ENCODE measurements around the gene IL1RAPL2. TPM values are rescaled to one million over a fixed set of nuclear protein-coding genes. Genes with fewer than 3 reads are reported as not detected.
A peak's percentile ranks its signal among the peaks of the same experiment; 100 is the strongest.
"Not testable (repeated sequence)": the region's sequence is repeated elsewhere in the genome, so short reads cannot be mapped to it uniquely, and the experiment has no call there.

IL1RAPL2 gene
- total RNA-seq, 1 donor from 2014 or later: not detected

GRCh38 chrX:105229146-105229545 lies 663.1 kb downstream of the IL1RAPL2 start:
- no peak overlapping the region for H3K4me3 ChIP-seq

GRCh38 chrX:105237407-105237806 lies 671.4 kb downstream of the IL1RAPL2 start:
- DNase-seq; H3K27me3 ChIP-seq (ENCODE audit: low read depth); H3K36me3 ChIP-seq; H3K4me3 ChIP-seq; H3K27ac ChIP-seq (replicated peaks); H3K9me3 ChIP-seq (replicated peaks); H3K4me1 ChIP-seq; intact Hi-C loops (cut with micrococcal nuclease): not testable (repeated sequence)

More at GRCh38 chrX:105229146-105229545, 663.1 kb downstream of the IL1RAPL2 start:
- Histone ChIP-seq H3K27ac (replicated peaks) (no peak overlapping the region), H3K36me3 (no peaks in the 10 kb centered on the region), H3K4me1 (no peaks in the 10 kb centered on the region), H3K27me3 (ENCODE audit: low read depth) (no peaks in the 10 kb centered on the region), H3K9me3 (replicated peaks) (no peaks in the 10 kb centered on the region)
- intact Hi-C loops (cut with micrococcal nuclease): no loop called here
- no peak for DNase-seq
- no peak for TF ChIP-seq CTCF (IDR thresholded peaks at IDR 0.05; ENCODE audit: borderline replicate concordance)

GRCh38 chrX:105241056-105241455 lies 675.1 kb downstream of the IL1RAPL2 start:
- no peak overlapping the region for H3K27ac ChIP-seq (replicated peaks)
- H3K27me3 ChIP-seq (ENCODE audit: low read depth): no peaks in the 10 kb centered on the region
- no peaks in the 10 kb centered on the region for H3K9me3 ChIP-seq (replicated peaks)
- DNase-seq: no peak
- TF ChIP-seq CTCF (IDR thresholded peaks at IDR 0.05; ENCODE audit: borderline replicate concordance): no peak
- H3K4me3 ChIP-seq: no peak overlapping the region
- intact Hi-C loops (cut with micrococcal nuclease): no loop called here
- H3K36me3 ChIP-seq: no peaks in the 10 kb centered on the region
- H3K4me1 ChIP-seq: no peaks in the 10 kb centered on the region

GRCh38 chrX:105260291-105261043 lies 694.5 kb downstream of the IL1RAPL2 start:
- no peaks in the 10 kb centered on the region for H3K9me3 ChIP-seq (replicated peaks)
- no peaks in the 10 kb centered on the region for H3K36me3 ChIP-seq
- intact Hi-C loops (cut with micrococcal nuclease): no loop called here
- no peaks in the 10 kb centered on the region for H3K4me1 ChIP-seq
- H3K27ac ChIP-seq (replicated peaks): no peak overlapping the region
- no peak for TF ChIP-seq CTCF (IDR thresholded peaks at IDR 0.05; ENCODE audit: borderline replicate concordance)
- no peaks in the 10 kb centered on the region for H3K27me3 ChIP-seq (ENCODE audit: low read depth)
- DNase-seq: peak; percentile 13
- no peak overlapping the region for H3K4me3 ChIP-seq

- no peak for TF ChIP-seq CTCF (IDR thresholded peaks at IDR 0.05; ENCODE audit: borderline replicate concordance)
- H3K9me3 ChIP-seq (replicated peaks): no peaks in the 10 kb centered on the region
- H3K27me3 ChIP-seq (ENCODE audit: low read depth): no peaks in the 10 kb centered on the region
- no peak overlapping the region for H3K27ac ChIP-seq (replicated peaks)
- H3K4me3 ChIP-seq: no peak overlapping the region
- H3K36me3 ChIP-seq: no peaks in the 10 kb centered on the region
- H3K4me1 ChIP-seq: no peaks in the 10 kb centered on the region
- intact Hi-C loops (cut with micrococcal nuclease): no loop called here
- no peak for DNase-seq
Observed at GRCh38 chrX:105263171-105263570, 697.2 kb downstream of the IL1RAPL2 start.

- TF ChIP-seq CTCF (IDR thresholded peaks at IDR 0.05; ENCODE audit: borderline replicate concordance): no peak
- no peaks in the 10 kb centered on the region for H3K27me3 ChIP-seq (ENCODE audit: low read depth)
- no peaks in the 10 kb centered on the region for H3K36me3 ChIP-seq
- intact Hi-C loops (cut with micrococcal nuclease): no loop called here
- no peaks in the 10 kb centered on the region for H3K4me1 ChIP-seq
- no peak overlapping the region for H3K4me3 ChIP-seq
- H3K27ac ChIP-seq (replicated peaks): no peak overlapping the region
- DNase-seq: no peak
- H3K9me3 ChIP-seq (replicated peaks): no peaks in the 10 kb centered on the region
Observed at GRCh38 chrX:105263801-105264200, 697.8 kb downstream of the IL1RAPL2 start.

Data from left ventricle myocardium inferior (tissue), 1 donor.